ENCODE results near the gene PCDH9. TPM values are rescaled to one million over a fixed set of nuclear protein-coding genes. Genes with fewer than 3 reads are reported as not detected.

The PCDH9 gene
- total RNA-seq, 2 donors from 2014 or later, result 0.95 to 1.8 TPM

DNA sequence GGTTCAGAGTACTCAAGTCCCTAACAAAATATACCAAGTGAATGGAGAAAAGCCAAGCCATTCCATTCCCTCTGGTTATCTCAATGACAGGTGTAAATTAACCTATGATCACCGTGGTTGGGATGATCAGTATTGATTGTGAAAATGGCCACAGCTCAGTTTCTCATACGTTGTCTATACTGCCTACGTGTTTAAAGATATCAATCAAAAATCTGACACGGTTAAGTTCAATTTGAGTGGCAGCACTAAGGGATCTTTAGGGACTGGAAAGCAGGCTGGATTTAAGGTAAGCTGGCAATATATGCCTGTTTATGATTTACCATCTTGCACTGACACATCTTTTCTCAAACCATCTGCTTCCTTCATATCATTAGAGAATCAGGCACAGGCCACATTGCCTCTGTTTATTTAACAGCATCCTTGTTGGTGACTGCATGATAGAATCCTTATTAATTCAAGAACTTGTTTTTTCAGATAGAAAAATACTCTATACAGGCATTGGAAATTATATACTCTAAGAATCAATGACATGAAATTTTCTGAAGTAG is 907.9 kb downstream of the PCDH9 start:
- no peaks in the 10 kb centered on the region for H3K27me3 Mint-ChIP-seq (ENCODE audit: insufficient read depth)
- H3K9ac ChIP-seq (ENCODE audit: extremely low read depth, low read length, poor library complexity, severe bottlenecking), result no peak overlapping the region
- no peaks in the 10 kb centered on the region for H3K9me3 ChIP-seq (ENCODE audit: control insufficient read depth, low read length)
- TF ChIP-seq, protein P1, sequence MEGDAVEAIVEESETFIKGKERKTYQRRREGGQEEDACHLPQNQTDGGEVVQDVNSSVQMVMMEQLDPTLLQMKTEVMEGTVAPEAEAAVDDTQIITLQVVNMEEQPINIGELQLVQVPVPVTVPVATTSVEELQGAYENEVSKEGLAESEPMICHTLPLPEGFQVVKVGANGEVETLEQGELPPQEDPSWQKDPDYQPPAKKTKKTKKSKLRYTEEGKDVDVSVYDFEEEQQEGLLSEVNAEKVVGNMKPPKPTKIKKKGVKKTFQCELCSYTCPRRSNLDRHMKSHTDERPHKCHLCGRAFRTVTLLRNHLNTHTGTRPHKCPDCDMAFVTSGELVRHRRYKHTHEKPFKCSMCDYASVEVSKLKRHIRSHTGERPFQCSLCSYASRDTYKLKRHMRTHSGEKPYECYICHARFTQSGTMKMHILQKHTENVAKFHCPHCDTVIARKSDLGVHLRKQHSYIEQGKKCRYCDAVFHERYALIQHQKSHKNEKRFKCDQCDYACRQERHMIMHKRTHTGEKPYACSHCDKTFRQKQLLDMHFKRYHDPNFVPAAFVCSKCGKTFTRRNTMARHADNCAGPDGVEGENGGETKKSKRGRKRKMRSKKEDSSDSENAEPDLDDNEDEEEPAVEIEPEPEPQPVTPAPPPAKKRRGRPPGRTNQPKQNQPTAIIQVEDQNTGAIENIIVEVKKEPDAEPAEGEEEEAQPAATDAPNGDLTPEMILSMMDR (conservative IDR thresholded peaks at IDR 0.05), result no peak
- no peak for DNase-seq
- no peaks in the 10 kb centered on the region for H3K36me3 Mint-ChIP-seq (ENCODE audit: low read depth)
- H3K27me3 ChIP-seq (ENCODE audit: control insufficient read depth, insufficient read depth, low read length, poor library complexity, severe bottlenecking), result no peaks in the 10 kb centered on the region
- H3K4me3 ChIP-seq (ENCODE audit: low read length), result no peak overlapping the region
- H3K36me3 ChIP-seq (ENCODE audit: control insufficient read depth, insufficient read depth, low read length), result no peaks in the 10 kb centered on the region
- H3K27ac Mint-ChIP-seq, result no peak overlapping the region
- no peaks in the 10 kb centered on the region for H3K9me3 Mint-ChIP-seq
- no peaks in the 10 kb centered on the region for H3K4me1 ChIP-seq (ENCODE audit: control insufficient read depth, insufficient read depth, low read length)
- no peak overlapping the region for H3K4me3 Mint-ChIP-seq
- WGBS, 2 experiments (ENCODE audit: insufficient coverage in 1 of 2, insufficient read length in 1 of 2), result 84 to 85% methylated on average over 4 of the region's 4 CpGs
- H3K27ac ChIP-seq (ENCODE audit: low read depth, low read length), result no peak overlapping the region
- no peaks in the 10 kb centered on the region for H3K4me1 Mint-ChIP-seq

- Mint-ChIP-seq H3K36me3 (ENCODE audit: low read depth) (no peaks in the 10 kb centered on the region), H3K27me3 (ENCODE audit: insufficient read depth) (no peaks in the 10 kb centered on the region), H3K27ac (no peak overlapping the region), H3K4me3 (no peak overlapping the region), H3K4me1 (peaks cover 12% of the 10 kb centered on the region), H3K9me3 (no peaks in the 10 kb centered on the region)
- Histone ChIP-seq H3K27me3 (ENCODE audit: control insufficient read depth, insufficient read depth, low read length, poor library complexity, severe bottlenecking) (no peaks in the 10 kb centered on the region), H3K9ac (ENCODE audit: extremely low read depth, low read length, poor library complexity, severe bottlenecking) (no peak overlapping the region), H3K27ac (ENCODE audit: low read depth, low read length) (no peak overlapping the region), H3K4me3 (ENCODE audit: low read length) (no peak overlapping the region), H3K36me3 (ENCODE audit: control insufficient read depth, insufficient read depth, low read length) (no peaks in the 10 kb centered on the region), H3K9me3 (ENCODE audit: control insufficient read depth, low read length) (no peaks in the 10 kb centered on the region), H3K4me1 (ENCODE audit: control insufficient read depth, insufficient read depth, low read length) (peaks cover 5% of the 10 kb centered on the region)
- 81% methylated on average over 3 of the region's 3 CpGs; no CpG with 5 or more reads in 1 of the 2 experiments for WGBS, 2 experiments (ENCODE audit: insufficient coverage in 1 of 2, insufficient read length in 1 of 2)
- TF ChIP-seq, protein P1 (conservative IDR thresholded peaks at IDR 0.05), result peak; percentile 18
- no peak for DNase-seq
These were observed 915.2 kb downstream of the PCDH9 start for GRCh38 chr13:66314911-66315310.

DNA sequence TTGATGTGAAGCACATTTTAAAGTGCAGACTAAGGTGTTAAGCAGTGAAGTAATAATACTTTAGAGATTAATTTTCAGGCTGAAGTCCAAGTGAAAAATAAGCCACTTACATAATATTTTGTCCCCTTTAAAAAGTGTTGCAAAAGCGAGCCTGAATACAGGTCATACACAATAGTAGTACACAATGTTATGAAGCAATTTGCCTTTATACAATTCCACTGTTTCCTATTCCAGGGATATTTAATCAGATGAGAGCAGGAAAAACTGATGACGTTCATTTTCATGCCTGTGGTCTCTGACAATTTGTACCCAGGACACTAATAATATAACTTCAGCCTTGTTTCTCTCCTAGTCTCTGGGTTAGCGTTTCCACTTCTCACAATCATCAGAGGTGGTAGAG is 916.7 kb downstream of the PCDH9 start:
- no peaks in the 10 kb centered on the region for H3K36me3 Mint-ChIP-seq (ENCODE audit: low read depth)
- H3K27ac ChIP-seq (ENCODE audit: low read depth, low read length), result no peak overlapping the region
- no peaks in the 10 kb centered on the region for H3K27me3 ChIP-seq (ENCODE audit: control insufficient read depth, insufficient read depth, low read length, poor library complexity, severe bottlenecking)
- no peaks in the 10 kb centered on the region for H3K27me3 Mint-ChIP-seq (ENCODE audit: insufficient read depth)
- no peaks in the 10 kb centered on the region for H3K36me3 ChIP-seq (ENCODE audit: control insufficient read depth, insufficient read depth, low read length)
- 88 to 100% methylated on average over 1 to 3 of the region's 3 CpGs for WGBS, 2 experiments (ENCODE audit: insufficient coverage in 1 of 2, insufficient read length in 1 of 2)
- peaks cover 5% of the 10 kb centered on the region for H3K4me1 ChIP-seq (ENCODE audit: control insufficient read depth, insufficient read depth, low read length)
- H3K4me3 Mint-ChIP-seq, result no peak overlapping the region
- no peak for DNase-seq
- H3K9me3 Mint-ChIP-seq, result no peaks in the 10 kb centered on the region
- no peak overlapping the region for H3K4me3 ChIP-seq (ENCODE audit: low read length)
- H3K9ac ChIP-seq (ENCODE audit: extremely low read depth, low read length, poor library complexity, severe bottlenecking), result no peak overlapping the region
- peaks cover 12% of the 10 kb centered on the region for H3K4me1 Mint-ChIP-seq
- TF ChIP-seq, protein P1 (conservative IDR thresholded peaks at IDR 0.05), result no peak
- no peak overlapping the region for H3K27ac Mint-ChIP-seq
- H3K9me3 ChIP-seq (ENCODE audit: control insufficient read depth, low read length), result no peaks in the 10 kb centered on the region
